Measurements from ENCODE around the gene AIDA.
"Not testable (repeated sequence)": the region's sequence is repeated elsewhere in the genome, so short reads cannot be mapped to it uniquely, and the experiment has no call there.

AIDA gene

DNA sequence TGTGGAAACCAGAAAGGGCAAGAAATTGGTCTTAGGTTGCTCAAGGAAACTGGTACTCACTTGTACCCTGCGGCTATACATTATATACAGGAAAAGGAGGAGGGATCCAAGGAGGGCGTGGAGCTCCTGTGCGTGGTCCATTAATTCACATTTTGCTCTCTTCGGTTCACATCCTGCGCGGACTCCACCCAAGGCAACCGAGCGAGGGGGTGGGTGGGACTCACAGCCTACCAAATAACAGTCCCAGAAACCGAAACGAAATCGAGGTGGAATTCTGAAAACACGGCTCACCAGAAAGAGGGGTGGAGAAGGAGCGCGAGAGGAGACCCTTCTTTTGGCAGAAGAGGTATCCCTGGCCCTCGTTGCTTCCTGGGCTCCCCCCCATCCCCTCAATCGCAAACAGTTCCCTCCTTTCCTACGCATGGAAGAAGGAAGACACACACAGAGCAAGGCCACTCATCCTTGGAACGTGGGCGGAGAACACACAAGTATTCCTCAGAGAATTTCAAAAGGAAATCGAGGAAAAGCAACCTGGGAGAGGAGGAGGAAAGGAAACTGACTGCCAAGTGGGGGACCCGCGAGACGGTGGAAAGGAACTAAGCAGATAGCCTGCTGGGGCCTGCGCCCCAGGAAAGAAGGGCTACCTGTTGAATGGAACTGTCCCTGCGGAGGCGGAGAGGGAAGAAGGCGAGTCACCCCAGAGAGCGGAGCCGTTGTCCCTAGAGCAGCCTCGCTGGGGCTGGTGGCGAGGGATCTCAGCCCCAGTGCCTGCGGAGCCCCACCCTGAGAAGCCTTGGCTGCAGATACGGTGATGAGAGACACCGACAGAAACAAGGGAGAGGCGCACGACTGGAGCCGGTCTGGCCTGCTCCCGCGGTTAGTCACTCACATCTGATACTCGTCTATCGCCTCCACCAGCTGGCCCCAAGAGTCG lies 705 bp downstream of the AIDA start:
- DNase-seq, result peak; percentile 78

DNA sequence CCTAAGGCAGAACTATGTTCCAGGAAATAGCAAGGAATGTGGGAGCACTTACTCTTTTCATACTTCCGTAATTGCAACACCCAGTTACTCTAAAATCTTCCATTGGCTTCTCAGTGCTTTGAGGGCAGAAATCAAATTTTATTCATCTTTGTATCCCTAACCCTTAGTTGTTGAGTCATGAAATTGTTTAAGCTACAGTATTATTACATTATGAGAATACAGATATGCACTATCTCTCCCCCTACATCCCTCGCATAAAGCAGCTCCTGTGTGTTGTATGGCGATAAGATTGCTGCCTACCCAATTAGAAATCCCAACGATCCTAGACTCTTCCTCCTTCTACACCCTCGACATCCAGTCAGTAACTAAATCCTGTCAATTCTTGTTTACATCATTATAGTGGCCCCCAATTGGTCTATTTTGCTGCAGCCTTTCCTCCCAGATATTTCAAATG lies 2.6 kb downstream of the AIDA start:
- DNase-seq, result no peak

DNA sequence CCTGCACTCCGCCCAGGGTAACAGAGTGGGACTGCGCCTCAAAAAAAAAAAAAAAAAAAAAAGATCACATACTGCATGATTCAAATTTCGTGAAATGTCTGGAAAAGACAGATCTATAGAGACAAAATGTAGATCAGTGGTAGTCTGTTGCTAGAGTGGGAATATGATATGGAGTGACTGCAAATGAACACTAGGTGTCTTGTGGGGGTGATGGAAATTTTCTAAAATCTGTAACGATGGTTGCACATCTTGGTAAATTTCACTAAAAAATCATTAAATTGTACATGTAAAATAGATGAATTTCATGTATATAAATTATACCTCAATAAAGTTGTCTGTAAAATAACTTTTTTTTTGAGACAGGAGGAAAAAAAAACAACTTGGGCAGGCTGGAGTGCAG lies 5.5 kb downstream of the AIDA start:
- DNase-seq, result no peak

DNA sequence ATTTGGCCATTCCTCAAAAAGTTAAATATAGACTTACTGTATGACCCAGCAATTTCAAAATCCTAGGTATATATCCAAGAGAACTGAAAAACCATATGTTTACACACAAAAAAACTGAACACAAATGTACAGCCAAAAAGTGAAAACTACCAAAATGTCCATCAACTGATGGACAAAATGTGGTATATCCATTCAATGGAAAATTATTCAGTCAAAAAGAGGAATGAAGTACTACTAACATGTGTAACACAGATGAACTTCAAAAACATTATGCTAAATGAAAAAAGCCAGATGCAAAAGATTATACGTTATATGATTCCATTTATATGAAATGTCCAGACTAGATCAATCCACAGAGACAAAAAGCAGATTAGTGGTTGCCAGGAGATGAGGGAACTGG lies 8.0 kb downstream of the AIDA start:
- no peak for DNase-seq

DNA sequence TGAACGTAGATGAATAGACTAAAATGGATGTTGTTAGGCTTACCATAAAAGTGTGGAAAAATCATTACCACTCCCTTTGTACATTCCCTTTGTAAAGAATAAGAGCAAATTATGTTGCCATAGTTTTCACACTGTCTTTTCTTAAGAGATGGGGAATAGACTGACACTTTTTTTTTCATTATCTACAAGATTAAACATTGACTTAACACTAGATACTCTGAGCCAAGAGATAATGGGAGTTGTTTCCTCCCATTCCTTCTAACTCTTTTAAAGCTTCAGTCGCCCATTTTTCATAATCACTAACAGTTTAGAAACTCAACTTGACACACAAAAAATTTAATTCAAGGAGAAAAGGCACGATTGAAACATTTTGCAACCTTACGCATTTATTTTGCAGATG lies 10.1 kb downstream of the AIDA start:
- DNase-seq, result no peak

DNA sequence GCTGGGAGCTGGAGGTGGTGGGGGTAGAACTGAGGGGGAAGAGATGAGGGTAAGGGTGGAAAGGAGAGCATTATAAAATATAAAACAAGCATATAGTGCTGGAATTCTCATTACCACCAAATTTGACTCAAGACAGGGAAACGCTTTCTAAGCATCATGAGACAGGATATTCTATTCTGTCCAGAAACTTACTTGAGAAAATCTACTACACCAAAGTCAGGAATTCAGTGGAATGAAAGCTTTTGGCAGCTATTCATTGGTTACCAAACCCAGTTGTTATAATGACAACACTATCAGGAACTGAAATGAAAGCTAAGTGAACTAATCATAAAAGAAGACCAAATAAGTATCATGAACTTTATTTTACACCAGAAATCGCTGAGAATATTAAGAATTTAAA lies 14.5 kb downstream of the AIDA start:
- DNase-seq, result no peak

DNA sequence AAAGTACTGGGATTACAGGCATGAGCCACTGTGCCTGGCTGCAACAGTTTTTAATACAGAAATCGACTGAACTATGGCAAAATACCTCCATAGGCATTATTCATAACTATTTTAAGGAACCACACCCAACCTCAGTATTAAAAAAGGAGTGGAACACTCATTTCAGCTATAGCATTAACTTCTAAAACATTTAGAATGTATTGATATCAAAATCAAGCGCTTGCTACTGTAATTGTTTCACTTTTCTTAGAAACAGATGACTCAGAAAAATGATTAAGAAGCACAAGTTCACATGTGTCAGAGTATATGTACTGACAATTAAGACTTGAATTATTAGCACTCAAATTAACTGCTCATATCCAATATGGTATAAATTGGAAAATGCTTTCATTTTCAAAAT lies 15.1 kb downstream of the AIDA start:
- no peak for DNase-seq

DNA sequence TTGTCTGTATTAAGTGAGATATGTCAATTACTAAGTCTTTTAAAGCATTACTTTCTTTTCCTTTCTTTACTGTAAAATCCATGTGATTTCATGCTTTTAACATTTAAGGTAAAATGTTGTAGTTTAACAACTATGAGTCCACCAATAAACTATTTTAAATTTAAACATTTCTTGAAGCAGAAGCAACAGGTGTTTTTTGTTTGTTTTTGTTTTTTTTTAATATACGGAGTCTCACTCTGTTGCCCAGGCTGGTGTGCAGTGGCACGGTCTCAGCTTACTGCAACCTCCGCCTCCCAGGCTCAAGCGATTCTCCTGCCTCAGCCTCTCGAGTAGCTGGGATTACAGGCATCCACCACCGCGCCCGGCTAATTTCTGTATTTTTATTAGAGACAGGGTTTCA lies 15.6 kb downstream of the AIDA start:
- no peak for DNase-seq

DNA sequence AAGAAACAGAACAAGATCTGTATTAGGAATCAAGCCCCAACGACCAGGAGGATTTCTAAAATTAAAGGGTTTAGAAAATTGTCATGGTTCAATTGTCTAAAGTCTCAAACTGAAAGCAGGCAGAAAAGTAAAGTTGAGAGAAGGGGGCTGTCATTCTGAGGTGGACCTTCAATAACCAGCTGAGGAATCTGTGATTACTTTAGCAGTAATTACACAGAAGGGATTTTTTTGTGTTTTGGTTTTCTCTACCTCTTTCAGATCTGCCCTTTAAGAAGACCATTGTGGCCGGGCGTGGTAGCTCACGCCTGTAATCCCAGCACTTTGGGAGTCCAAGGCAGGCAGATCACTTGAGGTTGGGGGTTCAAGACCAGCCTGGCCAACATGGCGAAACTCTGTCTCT lies 17.4 kb downstream of the AIDA start:
- DNase-seq, result no peak

DNA sequence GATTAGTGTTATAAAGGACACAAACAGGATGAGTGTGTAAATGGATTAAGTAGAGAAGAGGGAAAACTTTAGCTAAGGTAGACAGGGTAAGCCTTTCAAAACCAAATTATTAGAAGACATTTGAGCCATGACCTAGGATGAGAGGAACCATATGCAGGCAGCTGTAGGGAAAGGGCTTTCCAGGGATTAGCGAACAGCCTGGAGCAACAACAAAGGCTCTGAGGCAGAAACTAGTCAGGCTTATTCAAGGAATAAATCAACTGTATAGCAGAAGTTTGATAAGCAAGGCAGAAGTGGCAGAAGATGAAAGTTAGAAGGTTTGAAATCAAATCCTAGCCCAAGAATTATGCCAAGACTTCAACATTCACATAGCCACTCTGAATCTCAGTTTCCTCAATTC lies 21.3 kb downstream of the AIDA start:
- no peak for DNase-seq

DNA sequence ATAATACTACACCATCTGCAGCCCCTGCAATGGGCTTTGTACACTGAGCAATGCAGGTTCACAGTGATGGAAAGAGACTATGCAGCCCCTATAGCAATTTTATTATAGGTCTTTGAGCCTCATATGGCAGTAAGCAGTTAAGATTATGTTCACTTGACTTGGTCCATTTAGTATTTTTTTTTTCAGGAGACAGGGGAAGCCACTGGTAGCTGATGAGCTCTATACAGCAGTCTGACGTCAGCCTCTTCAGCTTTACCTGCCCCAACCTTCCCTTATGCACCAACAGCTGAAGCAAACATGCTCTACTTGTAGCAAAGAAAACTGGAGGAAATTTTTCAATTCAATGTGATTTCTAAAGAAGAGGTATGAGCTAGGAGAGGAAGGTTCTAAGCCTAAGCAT lies 32.2 kb downstream of the AIDA start:
- no peak for DNase-seq

DNA sequence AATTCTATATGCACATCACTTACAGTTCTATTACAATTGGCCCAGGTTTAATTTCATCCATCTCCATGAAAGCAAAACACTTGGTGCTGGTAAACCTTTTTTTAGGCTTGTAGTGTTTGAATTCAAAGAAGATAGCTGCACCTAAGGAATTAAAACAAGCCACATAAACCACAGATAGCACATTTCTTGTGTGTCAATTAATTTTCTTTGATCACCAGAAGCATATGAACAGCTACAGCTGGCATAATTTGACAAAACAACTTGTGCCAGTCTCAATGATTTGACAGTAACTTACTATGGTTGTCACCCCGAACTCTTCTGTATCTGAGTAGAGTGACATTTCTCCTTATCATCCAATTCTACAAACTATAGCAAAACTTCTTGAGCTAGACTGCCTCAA lies 42.2 kb downstream of the AIDA start:
- no peak for DNase-seq

DNA sequence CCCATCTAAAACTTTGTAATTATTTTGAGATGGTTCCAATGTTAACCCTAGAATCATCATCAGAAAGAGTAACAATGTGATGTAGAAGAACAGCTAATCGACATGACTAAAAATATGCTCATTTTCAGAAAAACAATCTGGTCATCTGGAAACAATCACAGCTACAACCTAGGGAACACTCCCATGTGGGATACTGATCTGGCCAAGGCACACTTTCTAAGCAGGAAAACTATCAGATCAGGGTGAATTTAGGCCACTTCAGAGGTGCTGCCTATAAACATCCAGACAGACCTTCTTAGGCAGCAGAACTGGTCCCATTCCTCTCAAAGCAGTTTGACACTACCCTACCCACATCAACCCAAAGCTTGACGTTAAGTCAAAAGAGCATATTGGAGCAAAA lies 43.2 kb downstream of the AIDA start:
- DNase-seq, result not testable (repeated sequence)

DNA sequence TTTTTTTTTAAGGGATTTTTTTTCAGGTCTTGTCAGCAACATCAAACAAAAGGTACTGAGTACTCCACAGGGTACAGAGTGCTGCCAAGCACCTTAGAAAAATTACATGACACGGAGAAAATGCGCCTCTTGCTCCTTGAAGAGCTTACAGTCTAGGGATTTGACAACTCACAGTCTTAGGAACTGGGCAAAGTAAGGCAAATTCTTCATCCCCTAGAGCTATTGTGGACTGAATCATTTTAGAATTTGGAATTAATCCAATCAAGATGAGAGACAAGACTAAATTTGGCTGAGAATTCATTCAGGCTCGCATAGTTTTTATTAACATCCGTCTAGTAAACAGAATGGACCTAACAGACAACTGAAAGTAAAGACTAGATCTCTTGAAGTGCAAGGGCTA lies 44.1 kb downstream of the AIDA start:
- DNase-seq, result not testable (repeated sequence)

DNA sequence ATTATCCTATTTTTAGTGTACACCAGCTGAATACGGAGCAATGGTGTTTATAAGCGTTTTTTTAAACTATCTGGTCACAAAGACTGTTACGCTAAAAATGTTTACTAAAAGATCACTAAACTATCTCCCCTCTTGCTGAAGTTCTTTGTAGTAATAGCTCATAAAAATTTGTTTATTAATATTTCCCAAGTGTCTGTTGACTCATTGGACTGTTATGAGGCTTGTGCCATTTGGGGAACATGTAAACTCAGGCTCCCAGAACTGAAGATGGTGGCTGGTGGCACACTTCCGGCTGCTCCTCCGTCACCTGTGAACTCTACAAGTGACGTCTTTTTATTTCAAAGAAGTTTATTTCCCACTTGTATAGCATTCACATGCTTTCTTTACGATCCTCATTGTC lies 46.3 kb downstream of the AIDA start:
- no peak for DNase-seq

DNA sequence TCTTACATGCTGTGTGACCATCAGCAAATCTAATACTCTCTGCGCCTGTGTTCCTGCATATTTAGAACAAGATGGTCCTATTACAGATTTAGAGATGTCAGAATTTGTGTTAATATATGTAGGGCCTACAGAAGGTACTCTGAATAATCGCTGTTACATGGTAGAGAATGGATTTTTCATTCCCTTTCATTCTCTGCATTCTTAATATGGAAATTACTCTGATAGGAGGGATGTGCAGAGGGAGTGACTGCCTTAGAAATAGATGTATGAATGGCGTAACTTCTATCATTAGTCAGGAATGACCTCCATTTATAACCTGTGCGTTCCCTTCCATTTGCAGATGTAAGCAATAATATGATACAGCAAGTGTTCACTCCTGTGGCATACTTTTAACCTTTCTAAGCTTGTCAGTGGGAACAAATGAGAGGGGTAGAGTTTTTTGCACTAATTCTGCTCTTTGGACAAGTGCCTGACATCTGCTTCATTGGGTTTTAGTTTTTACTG lies 48.8 kb downstream of the AIDA start:
- DNase-seq, result no peak

DNA sequence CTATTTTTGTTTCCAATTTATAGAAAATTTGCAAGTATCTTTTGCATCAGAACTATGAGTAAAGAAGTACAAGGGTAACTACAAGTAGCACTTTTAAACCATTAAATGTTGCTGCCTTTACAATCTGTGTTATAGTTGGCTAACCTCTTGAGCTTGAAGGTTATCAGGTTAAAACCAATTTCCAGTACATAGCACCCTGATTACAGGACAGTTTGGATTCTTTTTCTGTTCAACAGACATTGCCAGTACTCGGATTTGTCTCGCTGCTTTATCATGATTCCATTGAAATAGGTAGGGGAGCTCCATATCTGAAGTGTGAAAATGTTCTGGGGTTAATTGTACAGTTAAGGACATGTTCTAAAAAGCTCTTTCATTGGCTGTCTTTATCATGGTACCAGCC lies 54.4 kb downstream of the AIDA start:
- DNase-seq, result no peak

DNA sequence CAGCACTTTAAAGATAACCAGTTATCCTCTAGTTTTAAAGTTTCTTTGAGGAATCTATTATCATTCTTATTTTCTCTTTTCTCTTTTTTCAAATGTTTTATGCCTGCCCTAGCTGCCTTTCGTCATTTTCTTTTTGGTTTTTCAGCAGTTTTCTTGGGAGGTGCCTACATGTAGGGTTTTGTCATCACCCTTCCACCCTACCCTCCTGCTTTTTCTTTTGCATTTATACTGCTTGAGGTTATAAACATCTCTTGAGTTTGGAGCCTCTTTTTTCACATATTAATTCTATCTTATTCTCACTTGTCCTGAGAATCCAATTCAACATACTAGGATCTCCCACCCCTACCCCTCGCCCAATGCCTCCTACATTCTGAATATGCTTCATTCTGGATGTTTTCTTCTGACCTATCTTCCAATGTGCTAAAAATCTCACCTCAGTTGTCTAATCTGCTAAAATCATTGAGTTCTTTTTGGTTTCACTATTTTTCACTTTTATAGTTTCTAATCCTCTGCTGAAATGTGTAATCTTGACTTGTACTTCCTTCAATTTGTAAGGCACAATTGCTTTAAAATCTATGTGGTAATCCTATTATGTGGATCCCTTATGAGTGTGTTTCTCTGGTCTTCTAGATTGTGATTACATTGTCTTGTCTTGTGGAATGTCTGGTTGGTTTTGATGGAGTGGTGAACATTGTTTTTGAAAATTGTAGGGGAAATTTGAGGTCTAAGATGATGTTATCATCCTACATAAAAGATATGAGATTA lies 55.7 kb downstream of the AIDA start:
- no peak for DNase-seq

DNA sequence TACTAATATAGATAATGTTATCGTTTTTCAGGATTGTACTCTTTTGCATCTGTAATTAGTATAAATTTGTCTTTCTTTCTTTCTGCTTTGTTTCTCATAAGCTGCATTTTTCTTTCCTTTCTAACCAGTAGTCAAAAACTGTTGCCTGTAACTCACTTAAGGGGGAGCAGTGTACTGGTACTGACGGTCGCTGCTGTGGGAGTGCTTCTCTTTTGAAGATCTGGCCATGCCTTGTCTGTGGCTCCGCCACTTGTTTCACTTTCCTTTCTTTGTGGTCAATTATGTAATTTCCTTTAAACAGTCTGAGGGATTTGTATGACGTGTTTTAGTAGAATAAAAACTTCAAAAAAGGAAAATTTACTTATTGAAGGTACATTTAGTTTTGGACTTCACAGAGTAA lies 57.4 kb downstream of the AIDA start:
- peak; percentile 79 for DNase-seq

DNA sequence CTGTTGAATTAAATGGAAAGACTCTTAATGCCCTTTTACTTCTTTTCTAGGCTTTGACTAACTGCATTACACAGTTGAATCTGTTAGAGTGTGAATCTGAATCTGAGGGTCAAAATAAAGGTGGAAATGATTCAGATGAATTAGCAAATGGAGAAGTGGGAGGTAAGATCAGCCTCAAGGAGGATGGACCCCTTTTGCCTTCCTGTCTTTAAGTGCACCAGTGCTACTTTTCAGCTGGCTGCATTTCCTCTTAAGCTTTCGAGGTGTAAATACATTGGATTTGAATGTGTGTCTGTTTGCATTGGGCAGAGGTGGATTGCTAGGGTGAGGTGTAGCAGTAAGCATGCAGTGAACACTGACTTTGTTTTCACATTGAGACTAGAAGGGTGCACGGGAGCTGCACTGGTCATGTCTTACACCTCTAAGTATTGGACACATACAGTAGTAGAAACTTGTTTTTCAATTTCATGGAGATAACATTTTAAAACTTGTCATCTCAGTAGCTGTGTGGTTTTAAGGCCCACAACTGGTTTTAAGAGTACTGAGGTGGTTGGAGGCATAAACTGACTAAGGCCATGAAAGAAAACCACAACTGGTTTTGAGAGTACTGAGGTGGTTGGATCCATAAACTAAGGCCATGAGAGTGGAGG lies 59.0 kb downstream of the AIDA start:
- no peak for DNase-seq

DNA sequence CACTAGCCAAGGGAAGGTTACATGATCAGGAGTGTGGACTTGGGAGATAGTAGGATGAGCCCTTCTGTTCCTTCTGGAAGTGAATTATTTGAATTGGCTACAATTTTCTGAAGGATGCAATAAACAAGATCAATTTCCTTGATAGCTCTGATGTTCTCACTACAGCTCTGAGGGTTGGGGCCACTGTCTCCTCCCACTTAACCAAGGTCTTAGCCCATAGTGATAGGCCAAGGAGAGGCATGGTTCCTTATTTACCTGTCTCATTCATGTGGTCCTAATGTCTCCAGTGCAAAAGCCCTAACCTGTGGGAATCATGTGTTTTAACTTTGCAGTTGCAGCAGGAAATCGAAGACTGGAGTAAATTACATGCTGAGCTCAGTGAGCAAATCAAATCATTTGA lies 59.6 kb downstream of the AIDA start:
- DNase-seq, result no peak

DNA sequence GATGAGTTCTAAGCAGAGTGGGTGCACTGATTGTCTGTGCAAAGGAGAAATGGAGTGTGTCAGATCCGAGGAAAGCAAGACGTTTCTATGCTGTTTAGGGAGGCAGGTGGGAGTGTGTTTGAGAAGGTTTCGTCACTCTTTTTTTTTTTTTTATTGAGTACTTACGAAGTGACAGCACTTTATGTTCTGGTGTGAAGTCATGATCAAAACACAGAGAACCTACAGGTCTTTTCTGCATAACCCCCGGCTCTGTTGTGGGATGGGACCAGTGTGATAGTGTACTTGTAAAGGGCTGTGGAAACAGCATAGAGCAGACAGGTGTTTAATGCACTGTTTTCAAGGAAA lies 67.7 kb downstream of the AIDA start:
- no peak for DNase-seq

DNA sequence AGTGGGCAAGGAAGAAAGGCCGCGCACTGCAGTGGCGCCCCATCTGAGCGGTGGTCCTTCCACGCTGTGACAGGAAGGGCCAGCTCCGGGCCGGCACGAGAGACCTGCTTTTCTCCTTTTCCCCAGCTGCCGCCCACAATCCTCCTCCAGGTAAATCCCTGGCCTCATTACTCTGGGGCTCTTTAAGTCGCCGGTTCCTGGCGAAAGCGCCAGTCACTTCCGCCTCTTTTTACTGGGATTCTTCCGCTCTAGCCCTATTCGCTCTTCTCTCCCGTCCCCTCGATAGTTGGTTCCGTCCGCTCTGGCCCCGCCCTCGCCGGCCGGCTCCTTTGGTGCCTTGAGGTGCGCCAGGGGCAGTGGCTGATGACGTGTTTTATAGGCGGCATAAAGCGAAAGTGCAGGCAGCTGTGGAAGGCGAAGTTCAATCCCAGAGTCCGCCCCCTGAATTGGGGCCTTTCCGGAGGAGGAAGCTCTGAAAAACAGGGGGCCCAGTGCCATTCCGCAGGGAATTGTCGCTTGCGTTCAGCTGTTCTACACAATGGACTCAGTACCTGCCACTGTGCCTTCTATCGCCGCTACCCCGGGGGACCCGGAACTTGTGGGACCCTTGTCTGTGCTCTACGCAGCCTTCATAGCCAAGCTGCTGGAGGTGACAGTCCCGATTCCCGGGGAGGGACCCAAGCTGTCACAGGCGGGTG lies 68.2 kb downstream of the AIDA start:
- peak; percentile 97 for DNase-seq

Data from CD4-positive, alpha-beta T cell treated with Interleukin-6 for 4 hours (primary cell).